ENCODE data around the gene SEC16A.

DNA sequence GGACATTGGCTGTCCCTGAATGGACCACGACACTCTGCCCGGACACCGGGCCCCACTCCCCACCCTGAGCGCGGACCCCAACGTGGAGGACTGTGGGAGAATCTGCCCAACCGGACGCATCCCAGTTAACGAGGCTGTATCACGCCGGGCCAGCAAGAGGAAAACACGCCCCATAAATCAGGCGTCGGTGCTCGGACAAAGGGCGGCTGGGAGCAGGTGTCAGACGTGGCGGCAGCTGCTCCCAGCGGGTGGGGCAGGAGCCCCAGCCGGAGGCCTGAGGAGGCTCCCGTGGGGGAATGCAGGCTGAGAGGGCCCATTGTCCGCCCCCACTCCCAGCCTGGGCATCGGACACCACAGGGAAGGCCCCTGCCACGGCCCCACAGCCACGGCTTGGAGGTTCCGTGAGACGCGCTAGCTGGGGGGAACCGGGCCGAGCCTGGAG is 43.8 kb upstream of the SEC16A start:
- TF ChIP-seq CTCF (IDR thresholded peaks at IDR 0.05) = no peak
- TF ChIP-seq POLR2AphosphoS5 (IDR thresholded peaks at IDR 0.05) = no peak
- TF ChIP-seq POLR2A (IDR thresholded peaks at IDR 0.05) = no peak
- no peak for TF ChIP-seq EP300 (IDR thresholded peaks at IDR 0.05)

All from stomach (tissue), 4 donors.